ENCODE measurements around the gene UPK3BL2. TPM values are rescaled to one million over a fixed set of nuclear protein-coding genes. Genes with fewer than 3 reads are reported as not detected.
"Not testable (repeated sequence)": the region's sequence is repeated elsewhere in the genome, so short reads cannot be mapped to it uniquely, and the experiment has no call there.

The UPK3BL2 gene
- total RNA-seq, 1 donor from 2014 or later, result 10.3 TPM

GRCh38 chr7:102516951-102517350, 26.5 kb downstream of the UPK3BL2 start:
- not testable (repeated sequence) for DNase-seq (ENCODE audit: low spot score in 2 of 2, unreplicated experiment in 2 of 2); H3K36me3 Mint-ChIP-seq; H3K27ac Mint-ChIP-seq; H3K4me1 Mint-ChIP-seq; H3K27me3 Mint-ChIP-seq (ENCODE audit: low read depth); H3K4me3 Mint-ChIP-seq; H3K9me3 Mint-ChIP-seq

DNA sequence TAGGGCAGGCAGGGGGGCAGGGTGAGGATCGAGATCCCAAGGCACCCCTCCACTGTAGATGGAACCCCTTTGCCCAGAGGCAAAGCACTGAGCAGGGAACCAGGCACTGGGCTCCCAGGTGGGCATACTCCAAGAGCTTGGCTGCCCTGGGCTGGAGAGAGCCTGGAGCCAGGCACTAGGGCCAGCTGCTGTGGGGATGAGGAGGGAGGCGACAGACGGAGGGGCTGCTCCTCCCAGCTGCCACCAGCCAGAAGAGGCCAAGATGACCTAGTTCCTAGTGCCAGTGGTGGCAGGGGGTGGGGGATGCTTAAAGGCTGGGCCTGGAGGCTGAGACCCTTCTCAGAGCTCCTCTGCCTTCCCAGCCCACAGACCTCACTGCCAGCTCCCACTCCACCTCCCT, 27.6 kb downstream of the UPK3BL2 start:
- not testable (repeated sequence) for H3K4me3 Mint-ChIP-seq; H3K27me3 Mint-ChIP-seq (ENCODE audit: low read depth); H3K27ac Mint-ChIP-seq; DNase-seq (ENCODE audit: low spot score in 2 of 2, unreplicated experiment in 2 of 2); H3K36me3 Mint-ChIP-seq; H3K9me3 Mint-ChIP-seq; H3K4me1 Mint-ChIP-seq

- DNase-seq (ENCODE audit: low spot score in 2 of 2, unreplicated experiment in 2 of 2); H3K27ac Mint-ChIP-seq; H3K4me3 Mint-ChIP-seq; H3K27me3 Mint-ChIP-seq (ENCODE audit: low read depth); H3K4me1 Mint-ChIP-seq; H3K36me3 Mint-ChIP-seq; H3K9me3 Mint-ChIP-seq: not testable (repeated sequence)
These were observed 28.4 kb downstream of the UPK3BL2 start for GRCh38 chr7:102514881-102515721.

DNA sequence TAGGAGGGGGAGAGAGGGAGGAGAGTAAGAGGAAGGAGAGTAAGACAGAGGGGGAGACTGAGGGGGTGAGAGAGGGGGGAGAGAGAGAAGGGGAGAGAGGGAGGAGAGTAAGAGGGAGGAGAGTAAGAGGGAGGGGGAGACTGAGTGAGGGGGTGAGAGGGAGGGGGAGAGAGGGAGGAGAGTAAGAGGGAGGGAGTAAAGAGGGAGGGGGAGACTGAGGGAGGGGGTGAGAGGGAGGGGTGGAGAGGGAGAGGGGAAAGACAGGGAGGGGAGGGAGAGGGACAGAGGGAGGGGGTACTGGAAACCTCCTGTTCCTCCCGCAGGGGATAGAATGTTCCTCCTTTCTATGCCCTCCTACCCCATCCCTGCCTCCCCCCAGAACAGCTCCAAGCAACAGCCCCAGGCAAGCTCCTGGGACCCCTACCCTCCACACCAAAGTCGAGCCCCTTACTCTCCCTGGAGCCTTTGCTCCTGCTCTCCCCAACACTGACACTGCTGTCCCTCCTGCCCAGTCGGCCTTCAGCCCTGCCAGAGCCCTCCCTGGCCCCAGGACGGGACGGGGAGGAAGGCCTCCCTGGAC, 30.8 kb downstream of the UPK3BL2 start:
- H3K27ac Mint-ChIP-seq; H3K27me3 Mint-ChIP-seq (ENCODE audit: low read depth); H3K36me3 Mint-ChIP-seq; H3K4me1 Mint-ChIP-seq; DNase-seq (ENCODE audit: low spot score in 2 of 2, unreplicated experiment in 2 of 2); H3K9me3 Mint-ChIP-seq; H3K4me3 Mint-ChIP-seq: not testable (repeated sequence)

DNA sequence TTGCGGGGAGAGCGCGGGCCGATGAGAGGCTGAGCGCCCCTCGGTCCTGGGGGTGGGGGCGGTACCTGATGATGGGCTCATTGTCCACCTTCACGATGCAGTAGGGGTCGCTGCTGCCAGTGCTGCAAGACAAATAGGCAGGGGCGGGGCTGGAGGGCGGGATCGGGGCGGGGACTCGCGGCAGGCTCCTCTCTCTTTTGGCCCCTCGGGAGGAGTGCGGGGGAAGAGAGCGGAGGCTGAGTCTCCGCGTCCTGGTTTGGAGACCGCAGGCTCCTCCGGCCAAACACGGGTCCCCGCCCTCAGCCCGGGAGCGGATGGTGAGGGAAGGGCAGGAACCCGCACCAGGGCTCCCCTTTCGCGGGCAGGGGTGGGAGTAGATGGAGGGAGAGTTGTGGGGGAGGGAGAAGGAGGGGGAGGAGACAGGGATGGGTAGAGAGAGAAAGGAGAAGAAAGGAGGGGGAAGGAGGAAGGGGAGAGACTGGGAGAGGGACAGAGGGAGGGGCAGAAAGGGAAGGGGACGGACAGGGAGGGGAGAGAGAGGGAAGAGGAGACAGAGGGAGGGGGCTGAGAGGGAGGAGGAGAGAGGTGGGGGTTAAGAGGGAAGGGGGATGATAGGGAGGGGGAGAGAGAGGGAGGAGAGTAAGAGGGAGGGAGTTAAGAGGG, 31.5 kb downstream of the UPK3BL2 start:
- not testable (repeated sequence) for H3K4me1 Mint-ChIP-seq; H3K27me3 Mint-ChIP-seq (ENCODE audit: low read depth); DNase-seq (ENCODE audit: low spot score in 2 of 2, unreplicated experiment in 2 of 2); H3K27ac Mint-ChIP-seq; H3K9me3 Mint-ChIP-seq; H3K36me3 Mint-ChIP-seq; H3K4me3 Mint-ChIP-seq

- not testable (repeated sequence) for H3K9me3 Mint-ChIP-seq; H3K36me3 Mint-ChIP-seq; H3K27me3 Mint-ChIP-seq (ENCODE audit: low read depth); H3K27ac Mint-ChIP-seq; H3K4me1 Mint-ChIP-seq; H3K4me3 Mint-ChIP-seq; DNase-seq (ENCODE audit: low spot score in 2 of 2, unreplicated experiment in 2 of 2)
These were observed 32.9 kb downstream of the UPK3BL2 start for GRCh38 chr7:102510575-102510974.

DNA sequence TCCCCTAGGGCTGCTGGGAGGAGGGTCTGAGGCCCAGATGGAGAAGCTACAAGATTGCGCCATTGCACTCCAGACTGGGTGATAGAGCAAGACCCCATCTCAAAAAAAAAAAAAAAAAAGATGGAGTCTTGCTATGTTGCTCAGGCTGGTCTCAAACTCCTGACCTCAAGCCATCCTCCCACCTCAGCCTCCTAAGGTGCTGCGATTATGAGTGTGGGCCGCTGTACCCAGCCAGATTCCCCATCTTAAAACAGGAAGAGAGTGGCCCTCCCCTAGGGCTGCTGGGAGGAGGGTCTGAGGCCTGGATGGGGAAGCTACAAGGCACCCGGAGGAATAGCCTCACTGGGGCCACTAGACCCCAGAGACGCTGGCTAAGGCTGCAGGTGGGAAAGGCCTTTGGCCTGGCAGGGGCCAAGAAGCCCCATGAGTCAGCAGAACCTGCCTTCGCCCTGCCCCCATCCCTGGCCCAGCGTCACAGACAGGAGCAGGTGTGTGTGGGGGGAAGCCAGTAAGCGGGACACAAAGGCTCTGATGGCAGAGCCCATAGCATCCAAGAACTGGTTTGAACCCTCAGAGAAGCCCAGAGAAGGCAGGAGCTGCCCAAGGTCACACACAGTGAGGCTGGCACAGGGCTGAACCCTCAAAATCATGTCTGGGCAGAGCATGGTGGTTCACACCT, 35.9 kb downstream of the UPK3BL2 start:
- not testable (repeated sequence) for H3K4me1 Mint-ChIP-seq; DNase-seq (ENCODE audit: low spot score in 2 of 2, unreplicated experiment in 2 of 2); H3K9me3 Mint-ChIP-seq; H3K27me3 Mint-ChIP-seq (ENCODE audit: low read depth); H3K4me3 Mint-ChIP-seq; H3K27ac Mint-ChIP-seq; H3K36me3 Mint-ChIP-seq

DNA sequence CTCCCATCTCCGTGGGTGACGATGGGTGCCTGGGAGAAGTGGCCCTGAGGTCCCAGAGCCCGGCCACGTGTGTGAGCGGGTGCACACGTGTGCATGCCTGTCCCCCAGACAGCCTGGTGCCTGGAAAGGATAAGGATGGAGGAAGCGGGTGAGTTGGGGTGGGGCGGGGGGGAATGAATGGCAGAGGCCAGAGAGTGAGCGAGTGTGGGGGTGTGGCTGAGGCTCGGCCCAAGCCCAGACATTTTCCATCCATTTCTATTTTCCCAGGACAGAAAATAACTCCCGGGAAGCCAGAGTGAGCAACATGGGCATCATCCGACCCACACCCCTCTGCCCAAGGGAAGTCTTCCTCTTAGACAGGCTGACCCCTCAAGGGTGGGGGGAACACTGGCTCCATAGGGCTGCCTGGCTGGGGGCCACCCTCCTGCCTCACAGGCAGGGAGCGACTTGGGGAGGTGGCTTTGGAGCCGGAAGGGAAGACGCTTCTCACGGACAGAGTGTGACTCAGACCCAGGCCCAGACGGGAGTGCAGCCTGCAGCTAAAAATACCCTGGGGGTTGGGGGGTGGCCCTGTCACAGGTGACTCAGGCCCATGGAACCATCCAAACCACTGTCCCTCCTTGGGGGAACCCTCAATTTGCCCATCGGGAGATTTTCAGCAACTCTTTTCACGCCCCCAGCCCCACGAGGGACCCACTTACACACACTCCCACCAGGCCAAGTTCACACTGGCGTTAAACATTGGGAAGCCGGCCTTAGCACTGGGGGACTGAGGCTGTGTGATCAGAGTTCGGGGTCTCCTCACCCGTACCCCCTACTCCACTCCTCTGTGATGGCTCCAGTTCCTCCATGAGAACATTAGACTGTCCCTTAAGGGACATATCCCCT, 38.0 kb downstream of the UPK3BL2 start:
- not testable (repeated sequence) for H3K27ac Mint-ChIP-seq; H3K36me3 Mint-ChIP-seq; H3K9me3 Mint-ChIP-seq; H3K4me1 Mint-ChIP-seq; H3K27me3 Mint-ChIP-seq (ENCODE audit: low read depth); H3K4me3 Mint-ChIP-seq; DNase-seq (ENCODE audit: low spot score in 2 of 2, unreplicated experiment in 2 of 2)

DNA sequence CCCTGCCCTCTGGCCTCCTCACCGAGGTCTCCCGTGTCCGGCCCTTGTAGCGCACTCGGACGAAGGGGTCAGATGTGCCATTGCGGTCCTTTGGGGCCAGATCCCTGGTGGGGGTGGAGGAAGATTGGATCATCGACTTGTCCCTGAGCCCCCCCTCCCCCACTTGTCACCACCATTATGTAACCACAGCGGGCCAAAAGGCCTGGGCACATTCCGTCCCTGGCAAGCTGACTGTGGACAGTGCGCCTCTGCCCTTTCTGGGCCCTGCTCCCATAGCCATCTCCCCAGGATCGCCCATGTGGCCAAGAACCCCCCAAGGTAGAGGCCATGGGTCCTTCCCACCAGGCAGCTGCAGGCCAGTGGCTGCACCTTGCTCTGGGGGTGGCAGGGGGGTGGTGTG, 40.4 kb downstream of the UPK3BL2 start:
- not testable (repeated sequence) for H3K36me3 Mint-ChIP-seq; H3K27me3 Mint-ChIP-seq (ENCODE audit: low read depth); H3K9me3 Mint-ChIP-seq; DNase-seq (ENCODE audit: low spot score in 2 of 2, unreplicated experiment in 2 of 2); H3K4me1 Mint-ChIP-seq; H3K27ac Mint-ChIP-seq; H3K4me3 Mint-ChIP-seq

DNA sequence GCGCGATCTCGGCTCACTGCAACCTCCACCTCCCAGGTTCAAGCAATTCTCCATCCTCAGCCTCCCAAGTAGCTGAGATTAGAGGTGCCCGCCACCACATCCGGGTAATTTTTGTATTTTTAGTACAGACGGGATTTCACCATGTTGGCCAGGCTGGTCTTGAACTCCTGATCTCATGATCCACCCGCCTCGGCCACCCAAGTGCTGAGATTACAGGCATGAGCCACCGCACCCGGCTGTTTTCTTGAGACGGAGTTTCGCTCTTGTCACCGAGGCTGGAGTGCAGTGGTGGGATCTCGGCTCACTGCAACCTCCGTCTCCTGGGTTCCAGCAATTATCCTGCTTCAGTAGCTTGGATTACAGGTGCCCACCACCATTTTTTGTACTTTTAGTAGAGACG, 45.2 kb downstream of the UPK3BL2 start:
- not testable (repeated sequence) for DNase-seq (ENCODE audit: low spot score in 2 of 2, unreplicated experiment in 2 of 2); H3K27me3 Mint-ChIP-seq (ENCODE audit: low read depth); H3K9me3 Mint-ChIP-seq; H3K36me3 Mint-ChIP-seq; H3K27ac Mint-ChIP-seq; H3K4me1 Mint-ChIP-seq; H3K4me3 Mint-ChIP-seq

GRCh38 chr7:102497308-102497707, 46.2 kb downstream of the UPK3BL2 start:
- H3K27ac Mint-ChIP-seq; H3K4me1 Mint-ChIP-seq; H3K4me3 Mint-ChIP-seq; H3K27me3 Mint-ChIP-seq (ENCODE audit: low read depth); H3K9me3 Mint-ChIP-seq; H3K36me3 Mint-ChIP-seq; DNase-seq (ENCODE audit: low spot score in 2 of 2, unreplicated experiment in 2 of 2): not testable (repeated sequence)

DNA sequence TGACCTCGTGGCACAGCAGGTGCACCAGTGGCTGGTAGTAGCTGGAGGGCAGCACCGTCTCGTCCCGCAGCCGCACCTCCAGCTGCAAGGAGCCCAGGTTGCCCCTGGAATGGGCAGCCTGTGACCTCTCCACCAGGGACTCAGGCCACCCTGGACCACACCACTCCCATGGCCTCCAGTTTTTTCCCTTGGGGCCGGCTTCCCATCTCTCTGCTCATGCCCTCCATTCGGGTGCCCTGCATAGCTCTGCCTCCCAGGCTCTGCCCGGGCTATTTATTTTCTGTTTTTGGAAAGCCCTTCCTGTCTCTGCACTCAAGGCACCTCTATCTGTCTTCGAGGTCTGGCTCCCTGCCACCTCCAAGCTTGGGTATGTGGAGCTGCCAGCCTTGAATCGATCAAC, 46.6 kb downstream of the UPK3BL2 start:
- not testable (repeated sequence) for H3K36me3 Mint-ChIP-seq; DNase-seq (ENCODE audit: low spot score in 2 of 2, unreplicated experiment in 2 of 2); H3K4me3 Mint-ChIP-seq; H3K4me1 Mint-ChIP-seq; H3K9me3 Mint-ChIP-seq; H3K27me3 Mint-ChIP-seq (ENCODE audit: low read depth); H3K27ac Mint-ChIP-seq

DNA sequence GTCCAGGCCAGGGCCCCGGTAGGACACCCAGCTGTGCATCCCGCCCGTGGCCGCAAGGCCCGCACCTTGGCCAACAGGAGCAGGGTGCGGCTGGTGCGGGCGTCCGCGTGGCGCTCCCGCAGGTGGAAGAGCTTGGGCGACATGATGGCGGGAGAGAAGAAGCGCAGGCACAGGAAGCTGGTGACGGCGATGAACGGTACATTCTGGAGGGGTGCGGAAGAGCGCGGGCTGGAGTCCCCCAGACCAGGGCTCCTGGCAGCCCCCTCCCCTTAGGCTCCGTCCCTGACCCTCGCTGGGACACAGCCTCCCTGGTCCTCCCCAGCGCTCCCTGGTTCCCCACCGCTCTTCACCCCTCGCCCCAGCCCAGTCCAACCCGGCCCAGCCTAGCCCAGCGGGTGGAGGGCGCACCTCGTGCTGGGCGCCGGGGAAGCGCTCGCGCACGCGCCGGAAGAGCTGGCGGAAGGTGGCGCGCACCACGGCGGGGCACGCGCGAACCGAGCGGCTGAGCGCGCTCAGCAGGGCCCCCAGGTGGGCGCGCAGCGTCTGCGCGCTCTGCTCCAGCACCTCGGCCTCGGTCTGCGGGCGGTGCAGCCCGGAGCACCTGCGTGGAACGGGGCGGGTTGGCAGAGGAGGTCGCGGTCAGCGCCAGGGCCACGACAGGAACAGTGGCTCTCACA, 48.9 kb downstream of the UPK3BL2 start:
- not testable (repeated sequence) for H3K9me3 Mint-ChIP-seq; H3K4me1 Mint-ChIP-seq; DNase-seq (ENCODE audit: low spot score in 2 of 2, unreplicated experiment in 2 of 2); H3K36me3 Mint-ChIP-seq; H3K27me3 Mint-ChIP-seq (ENCODE audit: low read depth); H3K4me3 Mint-ChIP-seq; H3K27ac Mint-ChIP-seq

Data from mesothelial cell of epicardium (in vitro differentiated cells).